Pericardium fibroblast (primary cell): ENCODE results near the gene DUSP16. TPM values are rescaled to one million over a fixed set of nuclear protein-coding genes. Genes with fewer than 3 reads are reported as not detected.

ENCODE experiments used
- total RNA-seq: library from RNA; depleted of rRNA; stranded (reverse); fragments of >200 nt; gene quantifications from 2 replicates; pipeline ENCODE4 v1.2.3, GENCODE V29; 2015

Gene DUSP16
- 2.5 and 4.0 TPM in 2 replicates for total RNA-seq

DNA sequence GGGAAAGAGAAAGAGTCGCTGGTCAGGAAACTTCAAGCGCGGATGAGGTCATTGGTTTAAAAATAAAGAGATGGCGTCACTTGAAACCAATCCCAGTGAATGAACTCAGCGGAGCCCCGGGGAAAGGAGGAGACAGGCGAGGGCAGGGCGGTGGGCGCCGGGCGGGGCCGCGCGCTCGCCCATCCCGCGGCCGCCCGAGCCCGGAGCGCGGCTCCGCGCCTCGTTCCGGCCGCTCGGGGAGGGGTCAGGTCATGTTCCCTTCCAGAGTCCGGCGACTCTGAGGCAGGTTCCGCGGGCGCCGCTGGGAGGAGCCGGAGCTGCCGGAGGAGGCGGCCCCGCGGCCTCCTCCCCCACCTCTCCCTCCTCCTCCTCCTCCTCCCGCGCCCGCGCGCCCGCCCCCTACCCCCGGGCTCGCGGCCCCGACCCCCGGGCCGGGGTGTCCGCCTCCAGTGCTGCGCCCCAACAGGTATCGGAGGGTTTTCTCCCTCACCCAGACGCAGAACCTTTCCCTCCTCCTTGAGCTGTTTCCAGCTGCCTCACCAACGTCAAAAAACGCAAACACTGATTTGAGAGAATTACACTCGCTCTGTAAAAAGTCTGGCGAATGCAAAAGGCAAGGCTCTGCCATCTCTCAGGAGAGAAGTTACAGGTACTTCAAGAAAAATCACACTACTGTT lies at the start of gene DUSP16:
TSS of gene DUSP16 (minus strand) at position 279 of the 677 bp plus-strand sequence. CDS start 41,765 bp downstream, outside the sequence.

DNA sequence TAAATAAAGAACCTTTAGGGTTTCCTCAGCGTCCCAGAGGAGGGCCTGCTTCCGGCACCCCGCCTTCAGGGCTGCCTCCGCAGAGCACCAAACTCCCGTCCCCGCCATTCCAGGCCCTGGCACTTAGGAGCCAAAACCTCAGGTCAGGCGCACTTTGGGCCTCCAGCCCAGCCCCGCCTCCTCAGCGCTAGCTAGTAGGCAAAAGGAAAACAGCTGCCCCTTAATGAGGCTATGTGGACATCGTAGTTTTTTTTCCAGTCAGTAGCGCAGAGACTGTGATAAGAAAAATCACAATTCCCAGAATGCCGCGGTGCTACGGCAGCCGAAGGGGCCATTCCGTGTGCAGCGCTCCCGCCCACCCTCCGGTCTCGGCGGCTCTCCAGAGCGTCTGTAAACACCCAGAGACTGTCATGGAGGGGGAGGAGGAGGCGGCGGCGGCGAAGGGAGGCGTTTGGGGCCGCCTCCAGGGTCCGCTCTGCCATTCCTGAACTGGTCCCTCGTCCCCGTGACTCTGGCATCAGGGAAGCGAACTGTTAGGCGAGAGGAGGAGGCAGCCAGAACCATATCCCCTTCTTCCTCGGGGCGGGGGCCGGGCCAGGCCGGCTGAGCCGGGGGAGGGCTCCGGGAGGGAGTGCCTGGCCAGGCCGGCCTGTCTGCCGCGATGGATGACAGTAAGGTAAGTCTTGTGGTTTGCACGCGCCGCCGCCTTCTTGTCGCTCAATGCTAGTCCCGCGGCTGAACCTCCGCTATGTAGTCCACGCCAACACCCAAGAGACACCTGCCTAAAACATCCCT lies 49.0 kb upstream of the DUSP16 start, which contains the start of gene CREBL2:
TSS of gene CREBL2 (plus strand) at position 365 of the 795 bp plus-strand sequence. CDS start at position 662, 297 bp downstream.

Other genes starting within 250 kb of the DUSP16 start
- gene MANSC1, start 212.6 kb downstream of the DUSP16 start, total RNA-seq = 4.1 and 10.0 TPM in 2 replicates
- 10.0 and 15.4 TPM in 2 replicates for gene BORCS5, start 205.8 kb downstream of the DUSP16 start, total RNA-seq
- 23.9 and 25.2 TPM in 2 replicates for gene CREBL2, start 49.0 kb upstream of the DUSP16 start, total RNA-seq
- gene GPR19, start 133.3 kb upstream of the DUSP16 start, total RNA-seq = not detected in 2 replicates
- gene CDKN1B, start 154.5 kb upstream of the DUSP16 start, total RNA-seq = 31.8 and 58.6 TPM in 2 replicates
- 0.77 and 2.0 TPM in 2 replicates for gene APOLD1, start 222.8 kb upstream of the DUSP16 start, total RNA-seq